Testis (tissue), 2 donors: ENCODE results near the gene AGAP1.

Experiments
- POLR2A ChIP-seq: fragments of 450-650 bp; IDR thresholded peaks from one replicate; pipeline ENCODE4 v1.6.1; 2017; ENCODE audit warnings: antibody characterized with exemption, mild to moderate bottlenecking, moderate library complexity
- TF ChIP-seq, protein P1 (sequence below), 3 experiments: fragments of 450-650 bp in 2 of 3; fragments of 200-600 bp in 1 of 3; sonication (generic) in 1 of 3; IDR thresholded peaks; one replicate each; pipeline ENCODE4 v1.5.1; 2016 to 2019; ENCODE audit warnings: antibody characterized with exemption in 3 of 3, mild to moderate bottlenecking in 2 of 3, moderate library complexity in 1 of 3

DNA sequence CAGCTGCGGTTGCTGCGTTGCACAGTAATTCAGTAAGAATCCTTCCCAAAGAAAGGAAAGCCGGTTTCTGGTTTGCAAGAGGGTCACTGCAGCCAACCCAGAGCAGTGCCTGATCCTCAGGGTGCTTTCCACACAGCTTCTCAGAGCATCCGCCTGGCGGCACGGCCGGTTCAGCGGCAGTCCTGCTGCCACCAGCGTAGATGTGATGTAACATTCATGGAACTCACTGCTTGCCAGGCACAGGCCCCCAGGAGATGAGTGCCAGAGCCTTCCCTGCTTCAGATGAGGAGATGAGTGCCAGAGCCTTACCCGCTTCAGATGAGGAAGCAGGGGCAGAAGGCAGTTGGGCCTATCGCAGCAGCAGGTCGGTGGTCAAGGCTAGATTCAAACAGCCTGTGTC, 444.1 kb downstream of the AGAP1 start:
- TF ChIP-seq, protein P1, sequence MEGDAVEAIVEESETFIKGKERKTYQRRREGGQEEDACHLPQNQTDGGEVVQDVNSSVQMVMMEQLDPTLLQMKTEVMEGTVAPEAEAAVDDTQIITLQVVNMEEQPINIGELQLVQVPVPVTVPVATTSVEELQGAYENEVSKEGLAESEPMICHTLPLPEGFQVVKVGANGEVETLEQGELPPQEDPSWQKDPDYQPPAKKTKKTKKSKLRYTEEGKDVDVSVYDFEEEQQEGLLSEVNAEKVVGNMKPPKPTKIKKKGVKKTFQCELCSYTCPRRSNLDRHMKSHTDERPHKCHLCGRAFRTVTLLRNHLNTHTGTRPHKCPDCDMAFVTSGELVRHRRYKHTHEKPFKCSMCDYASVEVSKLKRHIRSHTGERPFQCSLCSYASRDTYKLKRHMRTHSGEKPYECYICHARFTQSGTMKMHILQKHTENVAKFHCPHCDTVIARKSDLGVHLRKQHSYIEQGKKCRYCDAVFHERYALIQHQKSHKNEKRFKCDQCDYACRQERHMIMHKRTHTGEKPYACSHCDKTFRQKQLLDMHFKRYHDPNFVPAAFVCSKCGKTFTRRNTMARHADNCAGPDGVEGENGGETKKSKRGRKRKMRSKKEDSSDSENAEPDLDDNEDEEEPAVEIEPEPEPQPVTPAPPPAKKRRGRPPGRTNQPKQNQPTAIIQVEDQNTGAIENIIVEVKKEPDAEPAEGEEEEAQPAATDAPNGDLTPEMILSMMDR (IDR thresholded peaks at IDR 0.05), result no peak
- no peak for TF ChIP-seq POLR2A
